ENCODE data around the gene ADAMTS6. TPM values are rescaled to one million over a fixed set of nuclear protein-coding genes. Genes with fewer than 3 reads are reported as not detected.

Gene ADAMTS6
- total RNA-seq, 1 experiment from 2014 or later, result 1.2 TPM

DNA sequence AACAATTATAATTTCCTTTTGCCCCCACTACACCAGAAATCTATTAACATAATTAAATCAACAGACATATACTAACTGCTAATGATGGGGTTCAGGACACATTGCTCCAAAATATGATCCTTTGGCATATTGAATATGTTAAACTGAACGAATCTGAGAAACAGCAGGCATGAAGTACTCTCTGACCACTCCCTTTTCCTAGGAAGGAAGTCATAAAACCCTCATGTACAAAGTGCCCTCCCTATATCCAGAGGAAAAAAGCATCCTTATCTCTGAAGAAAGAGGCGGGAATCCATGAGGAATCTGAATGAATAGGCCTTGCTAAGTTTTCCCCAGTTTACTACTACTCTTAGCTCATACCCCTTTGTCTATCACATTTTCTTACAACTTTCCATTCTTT is 67.9 kb downstream of the ADAMTS6 start:
- CTCF ChIA-PET, result no interaction called here
- no peaks in the 10 kb centered on the region for H3K36me3 Mint-ChIP-seq (ENCODE audit: insufficient read depth, unreplicated experiment)
- TF ChIP-seq, protein P1, sequence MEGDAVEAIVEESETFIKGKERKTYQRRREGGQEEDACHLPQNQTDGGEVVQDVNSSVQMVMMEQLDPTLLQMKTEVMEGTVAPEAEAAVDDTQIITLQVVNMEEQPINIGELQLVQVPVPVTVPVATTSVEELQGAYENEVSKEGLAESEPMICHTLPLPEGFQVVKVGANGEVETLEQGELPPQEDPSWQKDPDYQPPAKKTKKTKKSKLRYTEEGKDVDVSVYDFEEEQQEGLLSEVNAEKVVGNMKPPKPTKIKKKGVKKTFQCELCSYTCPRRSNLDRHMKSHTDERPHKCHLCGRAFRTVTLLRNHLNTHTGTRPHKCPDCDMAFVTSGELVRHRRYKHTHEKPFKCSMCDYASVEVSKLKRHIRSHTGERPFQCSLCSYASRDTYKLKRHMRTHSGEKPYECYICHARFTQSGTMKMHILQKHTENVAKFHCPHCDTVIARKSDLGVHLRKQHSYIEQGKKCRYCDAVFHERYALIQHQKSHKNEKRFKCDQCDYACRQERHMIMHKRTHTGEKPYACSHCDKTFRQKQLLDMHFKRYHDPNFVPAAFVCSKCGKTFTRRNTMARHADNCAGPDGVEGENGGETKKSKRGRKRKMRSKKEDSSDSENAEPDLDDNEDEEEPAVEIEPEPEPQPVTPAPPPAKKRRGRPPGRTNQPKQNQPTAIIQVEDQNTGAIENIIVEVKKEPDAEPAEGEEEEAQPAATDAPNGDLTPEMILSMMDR (IDR thresholded peaks at IDR 0.05; ENCODE audit: unreplicated experiment), result no peak
- no peak overlapping the region for H3K4me3 Mint-ChIP-seq (ENCODE audit: low read depth, unreplicated experiment)
- no peak overlapping the region for H3K27ac Mint-ChIP-seq (ENCODE audit: unreplicated experiment)
- intact Hi-C loops (cut with micrococcal nuclease; ENCODE audit: unreplicated experiment), result no loop called here
- H3K9me3 Mint-ChIP-seq (ENCODE audit: low read depth, unreplicated experiment), result no peaks in the 10 kb centered on the region
- no peaks in the 10 kb centered on the region for H3K27me3 Mint-ChIP-seq (ENCODE audit: unreplicated experiment)
- no peak for DNase-seq
- no TSS peak for BruUV-seq (replicated peaks)
- no peaks in the 10 kb centered on the region for H3K4me1 Mint-ChIP-seq (ENCODE audit: low read depth, unreplicated experiment)

DNA sequence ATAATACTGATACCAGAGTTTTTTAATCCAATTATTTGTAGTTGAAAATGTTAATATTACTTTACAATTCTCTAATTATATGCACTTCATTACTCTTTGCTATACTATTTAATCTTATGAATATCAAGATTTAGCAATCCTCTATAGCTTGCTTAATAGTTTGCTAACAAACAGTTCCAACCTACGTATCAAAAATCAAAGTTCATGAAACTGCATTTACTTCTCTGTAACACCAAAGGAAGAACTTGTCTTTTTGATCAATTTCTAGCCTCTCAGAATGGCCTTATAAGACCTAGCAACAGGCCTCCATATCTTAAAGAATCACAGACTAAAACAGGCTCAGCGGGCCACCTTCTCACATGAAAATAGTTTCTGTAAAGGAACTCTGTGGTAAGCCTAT is 68.9 kb downstream of the ADAMTS6 start:
- DNase-seq, result no peak
- Mint-ChIP-seq H3K9me3 (ENCODE audit: low read depth, unreplicated experiment) (no peaks in the 10 kb centered on the region), H3K36me3 (ENCODE audit: insufficient read depth, unreplicated experiment) (no peaks in the 10 kb centered on the region), H3K4me1 (ENCODE audit: low read depth, unreplicated experiment) (no peaks in the 10 kb centered on the region), H3K27ac (ENCODE audit: unreplicated experiment) (no peak overlapping the region), H3K27me3 (ENCODE audit: unreplicated experiment) (no peaks in the 10 kb centered on the region), H3K4me3 (ENCODE audit: low read depth, unreplicated experiment) (no peak overlapping the region)
- intact Hi-C loops (cut with micrococcal nuclease; ENCODE audit: unreplicated experiment), result no loop called here
- TF ChIP-seq, protein P1 (IDR thresholded peaks at IDR 0.05; ENCODE audit: unreplicated experiment), result no peak
- no TSS peak for BruUV-seq (replicated peaks)
- CTCF ChIA-PET, result no interaction called here

DNA sequence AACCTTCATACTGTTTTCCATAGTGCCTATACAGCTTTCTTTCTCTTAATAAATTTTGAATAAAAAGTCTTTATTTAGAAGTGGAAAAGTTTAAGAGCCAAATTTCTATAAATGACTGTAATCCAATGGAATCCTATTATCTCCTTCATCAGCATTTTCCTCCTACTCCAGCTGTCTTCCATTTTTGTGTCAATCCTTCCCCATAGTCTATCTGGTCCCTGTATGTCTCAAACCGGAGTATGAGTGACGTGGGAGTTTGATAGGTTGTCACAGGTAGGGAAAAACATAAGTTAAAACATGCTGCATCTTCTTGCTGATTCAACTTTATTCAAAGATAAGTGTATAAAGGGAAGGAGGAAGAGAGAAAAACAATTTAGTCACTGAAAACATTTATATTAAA is 70.4 kb downstream of the ADAMTS6 start:
- H3K4me3 Mint-ChIP-seq (ENCODE audit: low read depth, unreplicated experiment), result no peak overlapping the region
- no TSS peak for BruUV-seq (replicated peaks)
- H3K4me1 Mint-ChIP-seq (ENCODE audit: low read depth, unreplicated experiment), result no peaks in the 10 kb centered on the region
- no peaks in the 10 kb centered on the region for H3K27me3 Mint-ChIP-seq (ENCODE audit: unreplicated experiment)
- H3K27ac Mint-ChIP-seq (ENCODE audit: unreplicated experiment), result no peak overlapping the region
- DNase-seq, result no peak
- intact Hi-C loops (cut with micrococcal nuclease; ENCODE audit: unreplicated experiment), result no loop called here
- H3K9me3 Mint-ChIP-seq (ENCODE audit: low read depth, unreplicated experiment), result no peaks in the 10 kb centered on the region
- H3K36me3 Mint-ChIP-seq (ENCODE audit: insufficient read depth, unreplicated experiment), result no peaks in the 10 kb centered on the region
- CTCF ChIA-PET, result no interaction called here
- TF ChIP-seq, protein P1 (IDR thresholded peaks at IDR 0.05; ENCODE audit: unreplicated experiment), result no peak

DNA sequence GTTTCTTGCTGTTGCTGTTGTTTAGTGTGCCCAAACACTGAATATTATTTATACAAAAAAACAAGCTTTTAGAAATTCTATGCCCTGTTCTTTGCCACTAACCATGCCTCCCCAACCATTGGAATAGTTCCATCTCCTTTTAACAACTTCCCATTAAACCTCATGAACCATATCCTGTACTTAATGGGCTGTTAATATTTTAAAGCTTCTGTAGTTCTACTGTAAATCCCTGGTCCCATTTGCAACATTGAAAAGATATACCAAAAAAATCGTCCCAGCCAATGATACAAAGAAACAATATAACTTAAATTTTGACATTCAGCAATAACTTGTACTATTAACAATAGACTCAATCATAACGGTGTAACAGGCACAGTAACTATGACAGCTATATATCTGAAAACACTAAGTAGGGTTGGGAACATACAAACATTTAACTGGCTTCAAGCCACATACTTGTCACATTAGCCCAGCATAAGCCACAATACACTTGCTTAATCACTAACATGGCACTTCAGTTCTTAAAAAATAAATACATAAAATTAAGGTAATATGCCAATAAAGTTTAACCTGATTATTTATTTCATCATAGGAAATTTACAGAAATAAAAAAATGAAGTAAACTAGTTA is 86.1 kb downstream of the ADAMTS6 start:
- TF ChIP-seq, protein P1 (IDR thresholded peaks at IDR 0.05; ENCODE audit: unreplicated experiment), result no peak
- DNase-seq, result no peak
- BruUV-seq (replicated peaks), result no TSS peak
- Mint-ChIP-seq H3K36me3 (ENCODE audit: insufficient read depth, unreplicated experiment) (no peaks in the 10 kb centered on the region), H3K4me3 (ENCODE audit: low read depth, unreplicated experiment) (no peak overlapping the region), H3K27me3 (ENCODE audit: unreplicated experiment) (no peaks in the 10 kb centered on the region), H3K27ac (ENCODE audit: unreplicated experiment) (no peak overlapping the region), H3K4me1 (ENCODE audit: low read depth, unreplicated experiment) (no peaks in the 10 kb centered on the region), H3K9me3 (ENCODE audit: low read depth, unreplicated experiment) (no peaks in the 10 kb centered on the region)
- intact Hi-C loops (cut with micrococcal nuclease; ENCODE audit: unreplicated experiment), result no loop called here
- CTCF ChIA-PET, result no interaction called here

Data from Calu3 (cell line).